ENCODE data around the gene PTH2. TPM values are rescaled to one million over a fixed set of nuclear protein-coding genes. Genes with fewer than 3 reads are reported as not detected.

Gene PTH2
- total and polyA plus RNA-seq, 2 of the 8 experiments (the other 6 are each of a cell fraction or from before 2014, with no cell fraction given) = not detected

DNA sequence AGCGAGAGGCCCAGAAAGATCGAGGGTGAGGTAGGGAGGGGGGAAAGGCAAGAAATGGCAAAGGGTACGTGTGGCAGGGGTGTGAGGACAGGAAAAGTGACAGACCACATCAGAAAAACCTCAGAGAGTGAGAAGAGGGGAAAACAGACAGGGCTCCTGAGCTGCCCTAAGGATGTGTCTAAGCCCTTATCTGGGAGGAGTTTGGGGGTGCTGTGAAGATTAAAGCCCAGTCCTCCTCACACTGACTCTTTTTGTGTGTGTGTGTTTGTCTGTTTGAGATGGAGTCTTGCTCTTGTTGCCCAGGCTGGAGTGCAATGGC lies 703 bp upstream of the PTH2 start:
- Histone ChIP-seq H4K8ac (ENCODE audit: extremely low read depth, insufficient read depth, low read length) (no peak overlapping the region), H3K9ac (replicated peaks in 1 of 4; ENCODE audit: extremely low read depth in 1 of 4, low read depth in 3 of 4, low read length in 3 of 4) (no peak overlapping the region; a peak in 1 of 7 replicates), H3K4ac (replicated peaks; ENCODE audit: insufficient read length, low read depth, low read length) (no peak overlapping the region), H2AFZ (ENCODE audit: low read length) (no peak overlapping the region), H3K18ac (ENCODE audit: extremely low read depth, low read length) (no peak overlapping the region), H4K91ac (replicated peaks; ENCODE audit: insufficient read length, low read length) (no peak overlapping the region), H2BK120ac (replicated peaks; ENCODE audit: low read depth, low read length) (no peak overlapping the region), H4K20me1 (replicated peaks in 1 of 2; ENCODE audit: control insufficient read depth in 1 of 2, insufficient read depth in 2 of 2, low read length in 2 of 2) (no peaks in the 10 kb centered on the region), H3K79me1 (ENCODE audit: low read depth, low read length) (no peaks in the 10 kb centered on the region), H2BK5ac (ENCODE audit: low read depth, low read length) (no peak overlapping the region), H3K23ac (ENCODE audit: insufficient read length) (no peak overlapping the region), H3K27ac (ENCODE audit: low read depth, low read length) (no peak overlapping the region), H3K4me2 (ENCODE audit: insufficient read depth in 1 of 2, low read depth in 2 of 2, low read length in 2 of 2) (peak overlapping the region; percentile 85 to 88; a peak in 3 of 4 replicates), H3K79me2 (ENCODE audit: control insufficient read depth in 1 of 2, insufficient read depth in 2 of 2, low read length in 2 of 2) (no peaks in the 10 kb centered on the region), H3K4me1 (replicated peaks in 1 of 4; ENCODE audit: control insufficient read depth in 3 of 4, insufficient read depth in 4 of 4, low read length in 3 of 4) (peaks cover 7 to 38% (median 24%) of the 10 kb centered on the region in 4 experiments), H3K4me3 (ENCODE audit: extremely low read depth in 1 of 4, insufficient read depth in 2 of 4, low read depth in 3 of 4, low read length in 4 of 4) (no peak overlapping the region), H3K14ac (ENCODE audit: insufficient read length) (no peak overlapping the region), H2BK12ac (ENCODE audit: low read depth, low read length) (peak overlapping the region; percentile 75; the same call in 1 of the 2 replicates), H4K5ac (ENCODE audit: insufficient read length, low read depth, low read length) (no peak overlapping the region), H3K27me3 (replicated peaks in 1 of 4; ENCODE audit: control insufficient read depth in 3 of 4, extremely low read depth in 1 of 4, insufficient read depth in 3 of 4, low read length in 3 of 4) (peaks cover 23 to 61% (median 57%) of the 10 kb centered on the region in 4 experiments), H2BK15ac (ENCODE audit: low read length) (peak overlapping the region; percentile 65; the same call in 1 of the 2 replicates), H2AK5ac (ENCODE audit: low read depth, low read length) (0 out of 2 replicates have a peak overlapping the region, but pooled peaks have one; percentile 9), H3K23me2 (ENCODE audit: low read depth, low read length) (peaks cover 21% of the 10 kb centered on the region), H2BK20ac (ENCODE audit: low read length) (no peak overlapping the region; the same call in 1 of the 2 replicates), H3K56ac (replicated peaks; ENCODE audit: insufficient read length, low read depth, low read length) (no peak overlapping the region), H3K9me3 (ENCODE audit: insufficient read depth in 2 of 2, low read depth in 1 of 2, low read length in 1 of 2) (no peaks in the 10 kb centered on the region), H3K36me3 (ENCODE audit: control insufficient read depth in 2 of 4, insufficient read depth in 4 of 4, low read length in 3 of 4) (no peaks in the 10 kb centered on the region)
- whole genome bisulfite sequencing, 2 experiments (ENCODE audit: extremely low coverage in 1 of 2, insufficient coverage in 1 of 2, insufficient read length in 1 of 2, insufficient replicate concordance in 2 of 2, low coverage in 1 of 2, low lambda C conversion rate in 2 of 2, missing lambda C conversion rate in 1 of 2) = 28% methylated on average over 3 of the region's 3 CpGs; no CpG with 5 or more reads in 1 of the 2 experiments
- no peak for FAIRE-seq
- CTCF ChIA-PET (ENCODE audit: partially characterized antibody) = interaction anchor here (0.6 to 8.3 kb wide), 10 partner anchors 9 to 48 kb away, joined by 3 to 51 read pairs (median 4); no protein-coding TSS in a partner anchor
- TF ChIP-seq MAFK (IDR thresholded peaks at IDR 0.05; ENCODE audit: low read depth, low read length) (no peak), GTF2F1 (IDR thresholded peaks at IDR 0.05; ENCODE audit: borderline replicate concordance, low read depth, low read length) (no peak), HDAC6 (IDR thresholded peaks at IDR 0.05; ENCODE audit: low read depth, low read length) (no peak), SIX5 (IDR thresholded peaks at IDR 0.05; ENCODE audit: low read depth, low read length) (no peak), RBBP5 (IDR thresholded peaks at IDR 0.05; ENCODE audit: borderline replicate concordance, low read depth, low read length) (no peak), POLR2A (IDR thresholded peaks at IDR 0.05; ENCODE audit: control extremely low read depth in 1 of 2, low read depth in 2 of 2, low read length in 2 of 2) (no peak), JUND (IDR thresholded peaks at IDR 0.05; ENCODE audit: low read length) (no peak), RAD21 (IDR thresholded peaks at IDR 0.05 in 1 of 2, conservative IDR thresholded peaks at IDR 0.05 in 1 of 2; ENCODE audit: low read depth in 2 of 2, low read length in 2 of 2) (no peak), TAF1 (IDR thresholded peaks at IDR 0.05; ENCODE audit: low read depth, low read length) (no peak), SP4 (IDR thresholded peaks at IDR 0.05; ENCODE audit: low read length) (no peak), EZH2 (IDR thresholded peaks at IDR 0.05; ENCODE audit: low read depth, low read length, severe bottlenecking) (no peak)
- TF ChIP-seq, protein P1, sequence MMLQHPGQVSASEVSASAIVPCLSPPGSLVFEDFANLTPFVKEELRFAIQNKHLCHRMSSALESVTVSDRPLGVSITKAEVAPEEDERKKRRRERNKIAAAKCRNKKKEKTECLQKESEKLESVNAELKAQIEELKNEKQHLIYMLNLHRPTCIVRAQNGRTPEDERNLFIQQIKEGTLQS (IDR thresholded peaks at IDR 0.05; ENCODE audit: insufficient read depth, low read depth, low read length) = no peak
- POLR2A ChIA-PET (ENCODE audit: partially characterized antibody) = interaction anchor here (0.8 to 5.0 kb wide), 7 partner anchors 11 to 90 kb away, joined by 3 to 21 read pairs (median 4); partner anchors contain the start of gene TEAD2
- no peak for DNase-seq (ENCODE audit: low read depth in 1 of 2, low spot score in 2 of 2)
